OCI-LY7 (cell line): Measurements from ENCODE around the gene ATP6V1A. TPM values are rescaled to one million over a fixed set of nuclear protein-coding genes. Genes with fewer than 3 reads are reported as not detected.

Experiments used
- BruUV-seq: library from RNA; stranded (reverse); fragments of 400-500 nt; replicated peaks from 2 replicates; lab custom pipeline; 2021; lab: Mats Ljungman, UMichigan
- CTCF ChIA-PET: fragments of 300-600 bp; sonication (Branson Sonifier 250); formaldehyde crosslinking; loops from one replicate; lab custom pipeline; 2022; ENCODE audit warnings: antibody characterized with exemption; ENCODE audit not compliant: unreplicated experiment; lab: Charles Lee
- POLR2A ChIA-PET: fragments of 300-600 bp; sonication (Branson Sonifier 250); formaldehyde crosslinking; loops from one replicate; lab custom pipeline; 2022; ENCODE audit warnings: antibody characterized with exemption; lab: Charles Lee
- DNase-seq: peaks from one replicate; pipeline ENCODE4 v3.0.0-alpha.2; 2015; ENCODE audit warnings: low spot score
- H2AFZ ChIP-seq: fragments of 200-600 bp; sonication (generic), shearing (Covaris generic); 2 replicates; pipeline ENCODE4 v1.6.1; 2014; ENCODE audit warnings: mild to moderate bottlenecking, antibody characterized with exemption, low read length, moderate library complexity
- H3K27ac ChIP-seq: fragments of 200-600 bp; sonication (generic); 2 replicates; pipeline ENCODE4 v1.5.1; 2014; ENCODE audit warnings: mixed run types, low read depth, mild to moderate bottlenecking, moderate library complexity, low read length, inconsistent platforms; ENCODE audit not compliant: poor library complexity, severe bottlenecking
- H3K36me3 ChIP-seq: fragments of 200-600 bp; sonication (generic); 2 replicates; pipeline ENCODE4 v1.6.1; 2014; ENCODE audit warnings: mild to moderate bottlenecking, antibody characterized with exemption, low read length, moderate library complexity, mixed read lengths; ENCODE audit not compliant: insufficient read depth
- H3K4me1 ChIP-seq: fragments of 200-600 bp; sonication (generic); 2 replicates; pipeline ENCODE4 v1.5.1; 2014; ENCODE audit warnings: mild to moderate bottlenecking, low read length; ENCODE audit not compliant: insufficient read depth, poor library complexity, severe bottlenecking
- H3K4me2 ChIP-seq: fragments of 200-600 bp; sonication (generic); 2 replicates; pipeline ENCODE4 v1.6.1; 2014; ENCODE audit warnings: mild to moderate bottlenecking, low read length
- H3K4me3 ChIP-seq: fragments of 200-600 bp; sonication (generic); 2 replicates; pipeline ENCODE4 v1.5.1; 2014; ENCODE audit warnings: mild to moderate bottlenecking, low read depth, low read length; ENCODE audit not compliant: poor library complexity, severe bottlenecking
- H3K79me2 ChIP-seq: fragments of 200-600 bp; sonication (generic); 2 replicates; pipeline ENCODE4 v1.6.1; 2016; ENCODE audit warnings: low read depth, mild to moderate bottlenecking, low read length, moderate library complexity, mixed read lengths; ENCODE audit not compliant: insufficient read depth
- H3K9me2 ChIP-seq: fragments of 200-600 bp; sonication (generic); 2 replicates; pipeline ENCODE4 v1.6.1; 2016; ENCODE audit warnings: mild to moderate bottlenecking, low read length, mixed read lengths; ENCODE audit not compliant: insufficient read depth
- H3K9me3 ChIP-seq: fragments of 200-600 bp; sonication (generic); 2 replicates; pipeline ENCODE4 v1.6.1; 2014; ENCODE audit warnings: mild to moderate bottlenecking, mixed run types, low read length, mixed read lengths
- H4K20me1 ChIP-seq: fragments of 200-600 bp; sonication (generic); 2 replicates; pipeline ENCODE4 v1.6.1; 2014; ENCODE audit warnings: mild to moderate bottlenecking, antibody characterized with exemption, low read length, moderate library complexity, mixed read lengths; ENCODE audit not compliant: insufficient read depth
- EZH2phosphoT487 ChIP-seq: fragments of 200-600 bp; sonication (generic); IDR thresholded peaks from 2 replicates; pipeline ENCODE4 v1.6.1; 2018; ENCODE audit warnings: low read depth, borderline replicate concordance, mild to moderate bottlenecking, mixed run types, antibody characterized with exemption, low read length, moderate library complexity, mixed read lengths
- intact Hi-C: fragments of 100-400 bp; cut with micrococcal nuclease; formaldehyde crosslinking; loops from one replicate; pipeline ENCODE4 v1.10.0; 2022; ENCODE audit not compliant: unreplicated experiment
- total RNA-seq, 2 experiments: library from RNA; depleted of rRNA in 1 of 2; stranded (reverse); fragments of >200 nt in 1 of 2; shearing (Covaris generic) in 1 of 2; gene quantifications; 2 replicates each; pipeline ENCODE4 v1.2.3, GENCODE V29; 2014 to 2022
- TF ChIP-seq, protein P1 (sequence below): fragments of 200-600 bp; sonication (generic); conservative IDR thresholded peaks from 2 replicates; pipeline ENCODE4 v1.5.1; 2014; ENCODE audit warnings: mild to moderate bottlenecking, antibody characterized with exemption, low read length, moderate library complexity, mixed read lengths

ATP6V1A gene
- total RNA-seq, 2 experiments from 2014 or later = 26.5 to 77.3 TPM

GRCh38 chr3:113753376-113753985 lies 6.6 kb downstream of the ATP6V1A start:
- CTCF ChIA-PET = no interaction called here

DNA sequence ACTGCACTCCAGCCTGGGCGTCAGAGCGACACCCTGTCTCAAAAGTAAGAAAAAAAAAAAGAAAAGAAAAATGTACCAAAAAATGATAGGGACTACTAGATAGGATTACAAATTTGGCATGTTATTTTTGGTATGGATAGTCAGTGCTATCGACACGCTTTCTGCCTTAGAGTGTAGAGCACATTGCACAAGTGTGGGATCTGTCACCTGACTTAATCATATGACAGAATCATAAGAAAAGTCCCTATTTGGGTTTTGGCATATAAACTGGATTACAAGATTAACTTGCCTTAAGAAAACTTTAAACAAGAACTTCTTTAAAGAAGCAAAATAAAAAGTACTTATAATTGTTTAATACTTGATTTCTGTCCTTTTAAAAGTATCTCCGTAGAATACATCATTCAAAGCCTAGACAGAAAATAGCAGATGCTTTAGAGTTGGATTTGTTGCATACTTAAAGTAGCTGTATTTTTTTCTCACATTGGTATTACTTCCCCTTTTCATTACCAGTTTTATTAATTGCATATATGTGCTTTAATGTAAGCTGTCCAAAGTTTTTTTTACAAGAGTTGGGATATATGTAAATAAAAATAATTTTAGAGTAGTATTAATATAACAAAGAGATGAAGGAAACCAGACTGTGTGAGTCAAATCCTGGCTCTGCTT lies 7.8 kb downstream of the ATP6V1A start:
- Histone ChIP-seq H3K4me1 (peaks cover 13% of the 10 kb centered on the region), H4K20me1 (no peaks in the 10 kb centered on the region), H3K4me2 (no peak overlapping the region), H3K27ac (no peak overlapping the region), H2AFZ (no peak overlapping the region), H3K9me2 (no peaks in the 10 kb centered on the region), H3K79me2 (peaks cover 49% of the 10 kb centered on the region), H3K4me3 (no peak overlapping the region), H3K36me3 (peaks cover 18% of the 10 kb centered on the region), H3K9me3 (peaks cover 16% of the 10 kb centered on the region; the same call in 1 of the 2 replicates)
- intact Hi-C loops = no loop called here
- TF ChIP-seq EZH2phosphoT487 = no peak
- TF ChIP-seq, protein P1, sequence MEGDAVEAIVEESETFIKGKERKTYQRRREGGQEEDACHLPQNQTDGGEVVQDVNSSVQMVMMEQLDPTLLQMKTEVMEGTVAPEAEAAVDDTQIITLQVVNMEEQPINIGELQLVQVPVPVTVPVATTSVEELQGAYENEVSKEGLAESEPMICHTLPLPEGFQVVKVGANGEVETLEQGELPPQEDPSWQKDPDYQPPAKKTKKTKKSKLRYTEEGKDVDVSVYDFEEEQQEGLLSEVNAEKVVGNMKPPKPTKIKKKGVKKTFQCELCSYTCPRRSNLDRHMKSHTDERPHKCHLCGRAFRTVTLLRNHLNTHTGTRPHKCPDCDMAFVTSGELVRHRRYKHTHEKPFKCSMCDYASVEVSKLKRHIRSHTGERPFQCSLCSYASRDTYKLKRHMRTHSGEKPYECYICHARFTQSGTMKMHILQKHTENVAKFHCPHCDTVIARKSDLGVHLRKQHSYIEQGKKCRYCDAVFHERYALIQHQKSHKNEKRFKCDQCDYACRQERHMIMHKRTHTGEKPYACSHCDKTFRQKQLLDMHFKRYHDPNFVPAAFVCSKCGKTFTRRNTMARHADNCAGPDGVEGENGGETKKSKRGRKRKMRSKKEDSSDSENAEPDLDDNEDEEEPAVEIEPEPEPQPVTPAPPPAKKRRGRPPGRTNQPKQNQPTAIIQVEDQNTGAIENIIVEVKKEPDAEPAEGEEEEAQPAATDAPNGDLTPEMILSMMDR = no peak
- no peak for DNase-seq
- CTCF ChIA-PET = no interaction called here
- BruUV-seq = no TSS peak
- POLR2A ChIA-PET = interaction anchor here (0.7 to 1.3 kb wide), 3 partner anchors 8 to 248 kb away, joined by 3 to 4 read pairs (median 3); partner anchors contain the start of genes ATP6V1A and NAA50

More at GRCh38 chr3:113753376-113753985, 6.6 kb downstream of the ATP6V1A start:
- Histone ChIP-seq H4K20me1 (no peaks in the 10 kb centered on the region), H3K27ac (no peak overlapping the region), H3K9me3 (peaks cover 13% of the 10 kb centered on the region; the same call in 1 of the 2 replicates), H3K4me1 (peaks cover 24% of the 10 kb centered on the region), H2AFZ (no peak overlapping the region), H3K36me3 (peaks cover 14% of the 10 kb centered on the region), H3K9me2 (no peaks in the 10 kb centered on the region), H3K4me2 (no peak overlapping the region), H3K79me2 (peaks cover 60% of the 10 kb centered on the region), H3K4me3 (no peak overlapping the region)
- POLR2A ChIA-PET = interaction anchor here (0.6 to 0.7 kb wide), 2 partner anchors 72 to 1646 kb away, joined by 3 to 5 read pairs; no protein-coding TSS in a partner anchor
- intact Hi-C loops = no loop called here
- no peak for DNase-seq
- no TSS peak for BruUV-seq
- TF ChIP-seq, protein P1 = no peak
- no peak for TF ChIP-seq EZH2phosphoT487
